ENCODE data around the gene CDKN1C.
A peak's percentile ranks its signal among the peaks of the same experiment; 100 is the strongest.

CDKN1C gene

GRCh38 chr11:2885678-2886081, at the start of gene CDKN1C:
Gene CDKN1C, minus strand, starts transcription at chr11:2885775. Its CDS starts 319 bp downstream, at chr11:2885456.
- FAIRE-seq = peak; percentile 86
- peak; percentile 71 for DNase-seq (ENCODE audit: low spot score)

- FAIRE-seq (no peak), DNase-seq (ENCODE audit: low spot score) (no peak)
Measured at GRCh38 chr11:2934611-2935239, 49.1 kb upstream of the CDKN1C start.

GRCh38 chr11:2934021-2934550, 48.5 kb upstream of the CDKN1C start:
- FAIRE-seq = no peak

GRCh38 chr11:2933375-2934020, 47.9 kb upstream of the CDKN1C start:
- FAIRE-seq (no peak), DNase-seq (ENCODE audit: low spot score) (peak; percentile 74)

More at GRCh38 chr11:2934021-2934550, 48.5 kb upstream of the CDKN1C start:
- no peak for DNase-seq (ENCODE audit: low spot score)

DNA sequence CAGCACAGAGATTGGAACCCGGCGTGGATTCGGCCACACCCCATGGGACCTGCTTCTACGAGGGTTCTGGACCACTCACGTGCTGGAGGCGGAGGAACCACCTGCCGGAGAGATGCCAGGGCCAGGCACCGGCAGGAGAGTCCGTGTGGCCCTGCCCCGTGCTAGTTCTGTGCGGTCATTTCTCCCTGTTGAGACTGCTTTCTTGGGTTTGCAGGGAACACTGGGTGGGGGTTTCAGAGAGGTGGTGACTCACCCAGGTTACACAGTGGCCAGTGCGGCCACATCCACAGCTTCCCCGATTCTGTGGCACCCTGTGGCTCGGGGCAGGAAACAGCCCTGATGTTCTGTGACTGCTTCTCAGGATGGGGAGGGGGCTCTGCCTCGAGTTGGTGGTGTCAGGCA, 47.3 kb upstream of the CDKN1C start:
- no peak for FAIRE-seq
- no peak for DNase-seq (ENCODE audit: low spot score)

GRCh38 chr11:2931771-2932738, 46.5 kb upstream of the CDKN1C start:
- DNase-seq (ENCODE audit: low spot score) (no peak), FAIRE-seq (no peak)

DNA sequence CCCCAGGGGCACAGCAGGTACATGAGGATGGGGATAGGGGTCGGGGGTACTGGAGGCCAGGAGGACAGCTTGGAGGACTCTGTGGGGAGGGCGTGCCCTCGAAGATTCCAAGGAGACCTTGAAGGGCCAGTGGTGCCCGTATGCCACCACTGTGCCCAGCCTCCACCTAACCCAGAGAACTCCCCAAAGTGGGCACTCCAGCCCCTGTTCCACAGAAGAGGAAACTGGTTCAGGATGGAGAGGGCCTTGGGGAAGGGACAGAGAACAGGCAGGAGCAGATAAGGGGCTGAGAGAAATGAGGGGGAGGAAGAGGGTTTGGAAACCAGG, 45.8 kb upstream of the CDKN1C start:
- FAIRE-seq = no peak
- DNase-seq (ENCODE audit: low spot score) = no peak

DNA sequence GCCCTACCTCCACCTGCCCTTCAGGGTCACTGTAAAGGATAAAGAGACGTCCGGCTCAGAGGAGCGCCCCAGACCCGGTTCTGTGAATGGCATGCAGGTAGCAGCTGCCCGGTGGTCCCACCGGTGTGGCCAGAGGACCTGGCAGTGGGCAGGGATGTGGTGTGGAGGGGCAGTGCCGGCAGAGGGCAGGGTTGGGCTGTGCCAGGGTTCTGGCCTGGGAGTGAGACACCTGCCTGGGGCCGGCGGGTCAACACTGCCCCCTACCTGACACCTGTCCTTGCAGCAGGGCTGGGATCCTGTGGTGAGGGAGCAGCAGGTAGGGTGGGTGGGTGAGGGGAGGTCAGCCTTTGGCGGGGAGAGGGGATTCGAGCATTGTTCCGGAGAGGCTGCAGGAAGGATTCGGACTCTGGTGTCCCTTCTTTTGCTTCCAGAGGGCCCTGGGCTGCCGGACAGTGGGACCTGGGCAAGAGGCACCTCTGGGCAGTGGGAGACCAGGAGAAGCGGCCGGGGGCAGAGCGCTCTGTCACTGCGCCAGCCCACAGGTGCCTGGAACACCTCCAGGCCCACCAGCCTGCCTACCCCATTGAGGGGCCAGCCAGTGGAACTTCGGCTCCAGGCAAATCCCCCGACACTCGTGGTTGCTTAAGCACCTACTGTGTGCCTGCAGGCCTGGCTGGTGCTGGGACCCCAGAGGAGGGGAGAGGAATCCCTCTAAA, 45.3 kb upstream of the CDKN1C start:
- DNase-seq (ENCODE audit: low spot score) (peak; percentile 78), FAIRE-seq (no peak)

DNA sequence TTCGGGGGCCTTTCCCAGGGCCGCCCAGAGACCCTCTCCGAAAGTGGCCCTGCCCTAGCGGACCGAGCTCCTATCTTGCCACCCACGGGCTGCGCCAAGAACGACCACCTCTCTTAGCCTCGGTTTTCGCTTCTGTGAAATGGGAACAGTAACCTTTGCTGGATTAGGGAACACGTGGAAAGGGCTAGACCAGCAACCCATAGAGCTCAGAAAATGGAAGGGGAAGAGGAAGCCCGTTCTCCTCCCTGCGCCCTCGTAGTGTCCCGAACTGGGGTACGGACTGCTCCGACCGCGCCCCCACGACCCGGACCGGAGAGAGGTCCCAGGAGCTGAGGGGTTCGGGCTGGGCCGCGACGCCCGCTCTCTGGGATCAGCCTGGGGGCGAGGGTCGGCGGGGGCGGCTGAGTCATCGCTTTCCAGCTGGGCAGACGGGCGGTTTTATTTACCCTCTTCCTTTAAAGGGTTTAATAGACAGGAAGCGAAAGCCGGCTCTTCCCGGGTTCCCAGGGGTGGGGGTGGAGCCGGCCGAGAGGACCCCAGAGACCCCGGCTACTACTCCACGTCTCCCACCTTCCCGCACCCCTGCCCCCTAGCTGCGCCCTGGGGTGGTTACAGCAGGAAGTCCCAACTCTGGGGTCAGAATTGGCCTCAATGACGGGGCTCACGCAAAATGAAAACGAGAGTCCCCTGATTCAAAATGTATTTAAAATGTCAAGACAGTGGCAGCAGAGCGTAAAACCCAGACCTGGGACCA, 44.6 kb upstream of the CDKN1C start:
- DNase-seq (ENCODE audit: low spot score) = peak; percentile 57
- FAIRE-seq = no peak

DNA sequence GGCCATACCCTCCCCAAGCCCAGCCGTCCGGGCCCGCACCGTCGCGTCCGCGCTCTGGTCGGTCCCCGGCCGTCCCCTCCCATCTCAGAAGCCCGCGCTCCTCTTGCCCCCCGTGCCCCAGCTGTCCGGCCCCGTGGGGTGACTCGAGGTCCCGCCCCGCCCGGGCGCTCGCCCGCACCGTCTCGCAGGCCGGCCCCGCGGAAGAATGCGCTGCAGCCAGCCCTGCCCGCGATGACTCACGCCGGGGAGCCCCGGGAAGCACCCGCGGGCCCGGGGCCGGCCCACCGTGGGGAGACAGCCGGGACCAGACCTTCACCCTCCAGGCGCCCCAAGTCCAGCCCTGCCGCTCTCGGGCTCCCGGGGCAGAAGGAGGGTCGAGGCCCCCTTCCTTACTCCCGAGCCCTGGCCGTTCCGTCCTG, 44.0 kb upstream of the CDKN1C start:
- FAIRE-seq (no peak), DNase-seq (ENCODE audit: low spot score) (peak; percentile 88)

GRCh38 chr11:2928605-2929530, 43.3 kb upstream of the CDKN1C start, which contains the start of gene PHLDA2:
Gene PHLDA2, minus strand, starts transcription at chr11:2929420. Its CDS starts 56 bp downstream, at chr11:2929364.
- DNase-seq (ENCODE audit: low spot score) = peak; percentile 81
- no peak for FAIRE-seq

GRCh38 chr11:2927851-2928604, 42.5 kb upstream of the CDKN1C start:
- no peak for DNase-seq (ENCODE audit: low spot score)

DNA sequence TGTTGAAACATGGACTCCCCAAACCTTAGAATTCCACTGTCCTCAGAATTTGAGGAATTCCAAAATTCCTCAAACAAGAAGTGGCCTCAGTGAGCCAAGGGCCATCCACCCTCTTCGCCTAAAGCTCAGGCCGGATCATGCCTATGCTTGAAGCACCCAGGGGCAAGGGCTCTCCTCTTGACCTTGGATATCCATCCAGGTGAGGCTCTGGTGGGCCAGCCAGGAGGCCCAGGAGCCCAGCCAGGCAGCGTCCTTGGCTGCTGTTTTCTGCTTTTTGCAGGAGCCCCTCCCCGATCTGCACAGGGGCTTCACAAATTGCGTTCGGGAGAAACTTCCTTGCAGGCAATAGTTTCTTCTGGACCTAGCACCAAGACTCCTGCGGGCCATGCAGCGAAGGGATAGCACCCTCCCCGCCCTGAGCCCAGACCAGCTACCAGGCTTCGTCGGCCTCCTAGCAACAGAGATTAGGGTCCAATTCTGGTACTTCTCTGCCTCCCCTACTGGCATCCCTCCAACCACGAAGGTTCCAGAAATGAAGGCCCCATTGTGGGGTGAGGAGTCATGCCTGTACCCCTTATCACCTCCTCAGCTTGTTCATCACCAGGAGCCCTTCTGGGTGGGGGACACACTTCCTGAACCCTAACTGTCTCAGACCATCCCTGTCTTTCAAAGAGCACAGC, 41.7 kb upstream of the CDKN1C start:
- DNase-seq (ENCODE audit: low spot score) (no peak), FAIRE-seq (peak; percentile 13)

More at GRCh38 chr11:2927851-2928604, 42.5 kb upstream of the CDKN1C start:
- FAIRE-seq = no peak

- no peak for DNase-seq (ENCODE audit: low spot score)
Measured at GRCh38 chr11:2926611-2927051, 41.1 kb upstream of the CDKN1C start.

DNA sequence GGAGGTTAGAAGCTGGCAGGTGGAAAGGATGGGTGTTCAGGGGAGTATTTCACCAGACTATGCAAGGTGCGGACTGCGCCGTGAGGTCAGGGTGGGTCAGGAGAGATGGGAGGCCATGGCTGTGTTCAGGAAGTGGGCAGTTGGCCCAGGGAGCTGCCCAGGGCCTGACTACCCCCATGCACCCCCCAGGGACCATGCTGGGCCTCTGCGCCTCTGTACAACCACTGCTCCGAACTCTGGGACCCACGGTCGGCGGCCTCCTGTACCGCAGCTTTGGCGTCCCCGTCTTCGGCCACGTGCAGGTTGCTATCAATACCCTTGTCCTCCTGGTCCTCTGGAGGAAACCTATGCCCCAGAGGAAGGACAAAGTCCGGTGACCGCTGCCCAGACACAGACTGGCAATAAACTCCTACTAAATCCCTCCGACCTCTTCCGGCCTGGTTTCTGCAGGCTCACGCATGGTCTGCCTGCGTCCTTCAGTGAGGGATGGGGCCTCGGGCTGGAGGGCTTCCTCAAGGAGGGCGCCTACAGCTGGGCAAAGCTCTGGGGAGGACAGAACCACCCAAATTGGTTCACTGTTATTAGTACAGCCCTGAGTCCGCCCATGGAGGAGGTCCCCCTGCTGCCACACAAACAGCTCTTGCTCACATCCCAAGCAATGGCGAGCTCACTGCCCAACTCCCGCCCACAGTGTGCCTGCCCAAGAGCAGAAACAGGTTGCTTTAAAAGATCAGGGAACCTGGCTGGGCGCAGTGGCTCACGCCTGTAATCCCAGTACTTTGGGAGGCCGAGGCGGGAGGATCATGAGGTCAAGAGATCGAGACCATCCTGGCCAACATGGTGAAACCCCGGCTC, 39.5 kb upstream of the CDKN1C start:
- DNase-seq (ENCODE audit: low spot score) (no peak), FAIRE-seq (no peak)

More at GRCh38 chr11:2926611-2927051, 41.1 kb upstream of the CDKN1C start:
- no peak for FAIRE-seq

- DNase-seq (ENCODE audit: low spot score) (no peak), FAIRE-seq (no peak)
Measured at GRCh38 chr11:2924381-2924780, 38.8 kb upstream of the CDKN1C start.
